Duodenal mucosa (tissue), 2 donors: ENCODE results near the gene SPRY2.

Experiments used
- H3K27ac ChIP-seq: one replicate; pipeline ENCODE4 v1.7.0; 2013; ENCODE audit warnings: low read depth, low read length
- H3K27me3 ChIP-seq, 2 donors: one replicate each; pipeline ENCODE4 v1.7.0; 2013; ENCODE audit warnings: low read length in 2 of 2, control low read depth in 1 of 2; ENCODE audit not compliant: insufficient read depth in 2 of 2, control insufficient read depth in 1 of 2
- H3K36me3 ChIP-seq, 2 donors: one replicate each; pipeline ENCODE4 v1.7.0; 2013; ENCODE audit warnings: low read length in 2 of 2, control low read depth in 1 of 2; ENCODE audit not compliant: insufficient read depth in 2 of 2, control insufficient read depth in 1 of 2
- H3K4me1 ChIP-seq, 2 donors: one replicate each; pipeline ENCODE4 v1.7.0; 2013; ENCODE audit warnings: low read length in 2 of 2, control low read depth in 1 of 2; ENCODE audit not compliant: insufficient read depth in 2 of 2, control insufficient read depth in 1 of 2
- H3K4me3 ChIP-seq, 2 donors: one replicate each; pipeline ENCODE4 v1.7.0; 2013; ENCODE audit warnings: low read length in 2 of 2, low read depth in 1 of 2
- H3K9ac ChIP-seq, 2 donors: one replicate each; pipeline ENCODE4 v1.7.0; 2013; ENCODE audit warnings: low read length in 2 of 2, low read depth in 1 of 2
- H3K9me3 ChIP-seq, 2 donors: one replicate each; pipeline ENCODE4 v1.7.0; 2013; ENCODE audit warnings: low read length in 2 of 2, control low read depth in 1 of 2; ENCODE audit not compliant: control insufficient read depth in 1 of 2

The SPRY2 gene

DNA sequence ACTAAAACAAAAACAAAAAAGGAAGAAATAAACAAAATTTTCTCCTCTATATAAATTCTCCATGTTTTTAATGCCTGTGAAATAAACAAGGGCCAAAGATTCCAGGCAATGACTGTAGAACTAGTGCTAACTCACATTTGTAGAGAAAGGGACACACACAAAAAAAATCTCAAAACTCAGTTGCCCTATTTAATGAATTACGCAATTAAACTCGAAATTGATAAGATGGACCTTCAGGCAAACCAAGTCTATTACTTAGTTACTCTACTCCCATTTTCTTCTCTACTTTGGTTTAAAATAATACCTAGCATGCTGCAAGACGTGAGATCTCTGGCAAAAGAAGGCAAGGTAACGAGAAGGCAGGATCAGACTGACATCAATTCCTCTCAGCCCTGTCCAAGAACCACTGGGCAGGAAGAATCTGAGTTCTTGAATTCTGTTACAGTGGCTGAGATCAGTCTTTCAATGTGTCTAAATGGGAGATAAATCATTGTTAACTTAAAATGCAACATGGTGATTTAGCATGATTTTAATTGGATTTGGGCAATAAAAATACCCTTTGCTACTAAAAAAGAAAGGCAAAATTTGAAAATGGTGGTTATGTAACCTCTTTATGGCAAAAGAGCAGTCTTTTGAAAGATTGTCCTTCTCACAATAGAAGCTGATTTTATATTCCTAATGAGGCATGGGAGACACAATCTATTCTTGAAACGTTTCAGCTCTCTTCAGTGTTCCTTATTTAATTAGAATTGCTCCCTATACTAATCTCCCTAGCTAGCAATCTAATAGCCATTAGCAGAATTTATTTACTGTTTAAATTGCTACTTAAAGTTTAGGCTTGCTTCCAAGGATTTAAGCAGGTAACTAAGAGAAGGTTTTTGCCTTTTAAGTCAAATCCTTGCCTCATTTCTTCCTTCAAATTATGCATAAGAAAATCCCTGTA, 25.9 kb downstream of the SPRY2 start:
- Histone ChIP-seq H3K4me1 (no peaks in the 10 kb centered on the region), H3K4me3 (no peak overlapping the region), H3K9ac (no peak overlapping the region), H3K27ac (no peak overlapping the region), H3K36me3 (no peaks in the 10 kb centered on the region), H3K27me3 (no peaks in the 10 kb centered on the region), H3K9me3 (no peaks in the 10 kb centered on the region)

DNA sequence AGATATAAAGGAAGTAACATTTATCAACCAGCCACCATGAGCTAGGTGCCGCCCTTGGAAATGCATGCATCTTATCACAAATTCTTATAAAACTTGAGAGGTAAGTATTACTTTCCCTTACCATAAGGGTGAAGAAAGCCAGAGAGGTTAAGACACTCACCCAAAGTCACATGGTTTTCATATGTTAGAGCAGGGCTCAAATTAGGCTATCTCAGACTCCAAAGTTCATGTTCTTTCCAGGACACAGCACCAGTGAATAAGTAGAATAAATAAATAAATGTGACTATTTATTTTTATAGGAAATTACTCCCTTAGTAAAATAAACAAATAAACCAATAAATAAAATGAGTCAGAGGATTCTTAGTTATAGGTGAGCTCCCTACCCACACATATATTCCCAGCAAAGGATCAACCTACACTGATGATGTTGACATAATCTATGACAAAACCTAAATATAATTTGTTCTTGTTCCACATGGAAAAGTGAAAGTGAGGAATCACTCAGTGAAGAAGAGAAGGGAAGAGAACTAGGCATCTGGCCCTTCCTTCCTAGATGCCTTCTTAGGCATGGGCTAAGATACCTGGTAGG, 27.2 kb downstream of the SPRY2 start:
- Histone ChIP-seq H3K27me3 (no peaks in the 10 kb centered on the region), H3K27ac (no peak overlapping the region), H3K9me3 (no peaks in the 10 kb centered on the region), H3K36me3 (no peaks in the 10 kb centered on the region), H3K4me1 (no peaks in the 10 kb centered on the region), H3K9ac (no peak overlapping the region), H3K4me3 (no peak overlapping the region)

DNA sequence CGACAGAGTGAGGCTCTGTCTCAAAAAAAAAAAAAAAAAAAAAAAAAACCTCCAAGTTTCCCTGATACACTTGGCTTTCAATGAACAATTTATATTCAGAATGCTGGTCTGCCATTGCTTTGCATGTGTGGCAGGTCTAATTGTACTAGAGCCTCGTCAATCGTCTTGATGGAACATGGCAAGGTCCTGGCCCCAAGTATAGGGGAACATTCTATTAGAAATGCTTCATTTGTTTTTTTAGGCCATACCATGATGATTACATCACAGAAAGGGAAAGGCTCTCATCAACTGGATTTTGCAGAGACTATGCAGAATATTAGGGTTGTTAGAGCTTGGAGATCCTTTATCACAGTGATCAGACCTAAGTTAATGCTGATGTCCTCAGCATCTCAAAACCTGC, 28.0 kb downstream of the SPRY2 start:
- H3K4me1 ChIP-seq: no peaks in the 10 kb centered on the region
- H3K9me3 ChIP-seq: no peaks in the 10 kb centered on the region
- H3K36me3 ChIP-seq: no peaks in the 10 kb centered on the region
- H3K9ac ChIP-seq: no peak overlapping the region
- no peaks in the 10 kb centered on the region for H3K27me3 ChIP-seq
- no peak overlapping the region for H3K27ac ChIP-seq
- H3K4me3 ChIP-seq: no peak overlapping the region

DNA sequence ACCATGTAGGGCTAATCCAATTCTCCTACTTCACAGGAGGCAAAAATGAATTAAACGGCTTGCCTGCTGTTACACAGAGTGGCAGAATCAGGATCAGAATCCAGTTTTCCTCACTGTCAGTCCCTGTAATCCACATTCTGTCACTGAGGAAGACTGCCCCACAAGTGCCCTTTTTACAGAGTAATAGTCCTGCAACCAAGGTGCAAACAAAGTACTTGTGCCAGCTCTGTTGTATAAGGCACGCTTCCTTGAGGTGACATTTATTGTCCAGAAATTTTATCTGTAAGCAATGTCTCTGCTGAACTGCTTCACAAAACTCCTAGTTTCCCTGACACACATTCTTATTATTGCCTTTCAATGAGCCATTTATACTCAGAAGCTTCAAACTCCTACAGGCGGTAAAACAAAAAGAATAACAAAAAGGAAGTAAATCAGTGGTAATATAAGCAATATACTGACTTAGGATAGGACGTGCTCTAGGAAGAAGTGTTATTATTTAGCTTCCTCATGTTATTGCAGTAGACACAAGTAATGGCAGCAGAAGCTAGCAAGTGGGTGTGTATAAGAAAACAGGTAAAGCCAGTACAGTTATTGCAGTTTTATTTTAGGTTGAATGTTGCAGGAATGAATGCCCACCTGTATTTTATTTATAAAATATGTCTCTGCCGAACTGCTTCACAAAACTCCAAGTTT, 28.8 kb downstream of the SPRY2 start:
- Histone ChIP-seq H3K4me1 (no peaks in the 10 kb centered on the region), H3K4me3 (no peak overlapping the region), H3K27ac (no peak overlapping the region), H3K9ac (no peak overlapping the region), H3K36me3 (no peaks in the 10 kb centered on the region), H3K9me3 (no peaks in the 10 kb centered on the region), H3K27me3 (no peaks in the 10 kb centered on the region)

DNA sequence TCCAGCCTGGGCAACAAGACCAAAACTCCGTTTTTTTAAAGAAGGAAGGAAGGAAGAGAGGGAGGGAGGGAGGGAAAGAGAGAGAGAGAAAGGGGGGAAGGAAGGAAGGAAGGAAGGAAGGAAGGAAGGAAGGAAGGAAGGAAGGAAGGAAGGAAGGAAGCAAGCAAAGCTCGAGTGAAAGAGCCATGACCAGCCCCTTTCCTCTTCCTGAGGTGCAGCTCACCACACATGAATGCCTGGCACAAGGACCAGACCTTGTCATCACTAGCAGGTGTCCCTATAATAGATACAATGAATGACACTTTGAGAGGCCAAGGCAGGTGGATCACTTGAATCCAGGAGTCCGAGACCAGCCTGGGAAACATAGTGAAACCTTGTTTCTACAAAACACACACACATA, 31.0 kb downstream of the SPRY2 start:
- no peaks in the 10 kb centered on the region for H3K4me1 ChIP-seq
- H3K27me3 ChIP-seq: no peaks in the 10 kb centered on the region
- no peaks in the 10 kb centered on the region for H3K9me3 ChIP-seq
- H3K36me3 ChIP-seq: no peaks in the 10 kb centered on the region
- H3K4me3 ChIP-seq: no peak overlapping the region
- H3K27ac ChIP-seq: no peak overlapping the region
- no peak overlapping the region for H3K9ac ChIP-seq

DNA sequence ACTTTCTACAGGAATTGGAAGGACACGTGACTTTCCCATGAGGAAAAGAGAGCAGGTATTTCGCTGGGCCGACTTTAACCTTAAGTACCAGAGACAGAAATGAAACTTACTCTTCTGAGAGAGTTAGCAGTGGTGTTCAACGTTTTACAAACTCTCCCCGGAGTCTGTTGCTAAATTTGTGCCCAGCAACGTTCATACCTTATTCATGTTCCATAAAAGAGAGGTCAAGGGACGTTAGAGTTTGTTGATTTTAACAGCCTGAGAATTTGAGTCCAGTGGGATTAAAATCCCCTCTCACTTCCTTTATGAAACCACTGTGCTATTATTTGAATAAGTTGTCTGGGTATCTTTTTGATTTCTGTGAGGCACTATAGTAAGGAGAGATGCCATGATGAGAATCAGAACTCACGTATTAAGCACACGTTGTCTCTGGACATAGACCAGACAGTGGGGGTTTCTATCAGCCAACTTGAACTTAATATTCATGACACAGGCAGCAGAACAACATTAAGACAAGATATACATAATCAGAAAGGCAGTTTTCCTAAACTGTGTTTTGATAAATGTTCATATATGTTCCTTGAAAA, 33.4 kb downstream of the SPRY2 start:
- H3K9me3 ChIP-seq: no peaks in the 10 kb centered on the region
- H3K27me3 ChIP-seq: no peaks in the 10 kb centered on the region
- no peak overlapping the region for H3K27ac ChIP-seq
- no peaks in the 10 kb centered on the region for H3K36me3 ChIP-seq
- H3K4me3 ChIP-seq: no peak overlapping the region
- no peaks in the 10 kb centered on the region for H3K4me1 ChIP-seq
- H3K9ac ChIP-seq: no peak overlapping the region

DNA sequence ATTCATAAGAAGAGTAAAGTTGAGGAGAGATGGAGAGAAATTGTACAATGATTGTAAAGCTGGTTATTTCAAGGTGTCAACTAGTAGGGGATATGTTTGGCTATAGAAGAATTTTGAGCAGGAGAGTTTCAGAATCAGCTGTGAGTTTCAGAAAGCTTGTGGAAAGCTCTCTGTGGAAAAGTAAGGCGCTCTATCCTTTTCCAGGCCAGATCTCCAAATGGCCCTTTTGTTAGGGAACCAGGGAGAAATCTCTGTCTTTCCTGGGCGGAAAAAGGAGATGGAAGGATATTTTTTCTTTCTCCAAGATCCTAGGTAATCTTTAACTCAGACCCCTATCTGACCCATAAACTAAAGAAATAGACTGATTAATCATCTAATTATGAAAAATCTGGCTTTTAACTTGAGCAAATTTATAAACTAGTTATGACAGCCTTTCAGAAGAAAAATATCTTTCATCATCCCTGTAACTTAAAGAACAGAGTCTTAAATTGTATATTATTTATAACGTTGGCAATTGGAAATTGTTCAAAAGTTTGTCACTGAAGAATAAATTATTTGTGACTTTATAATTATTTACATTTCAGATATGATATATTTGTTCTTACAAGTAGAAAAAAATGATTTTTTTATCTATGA, 34.5 kb downstream of the SPRY2 start:
- H3K4me1 ChIP-seq: no peaks in the 10 kb centered on the region
- no peak overlapping the region for H3K9ac ChIP-seq
- no peaks in the 10 kb centered on the region for H3K27me3 ChIP-seq
- H3K4me3 ChIP-seq: no peak overlapping the region
- H3K27ac ChIP-seq: no peak overlapping the region
- no peaks in the 10 kb centered on the region for H3K36me3 ChIP-seq
- no peaks in the 10 kb centered on the region for H3K9me3 ChIP-seq

DNA sequence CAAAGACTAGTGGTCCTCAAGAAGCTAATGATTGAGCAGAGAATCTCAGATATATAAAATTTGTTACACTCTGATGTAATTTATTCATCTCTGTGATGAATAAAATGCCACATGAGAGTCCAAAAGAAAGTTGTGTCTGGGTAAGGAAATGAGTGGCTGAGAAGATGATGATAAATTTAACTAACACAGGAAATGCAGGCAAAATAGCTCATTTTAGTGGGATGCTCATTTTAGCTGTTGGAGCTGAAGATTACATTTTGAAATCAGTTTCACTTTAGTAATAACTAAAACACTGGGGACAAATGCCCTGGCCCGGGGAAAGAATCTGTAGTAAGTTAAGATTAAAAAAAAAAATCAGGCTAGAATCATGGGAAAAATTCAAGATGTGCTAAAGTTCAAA, 35.2 kb downstream of the SPRY2 start:
- Histone ChIP-seq H3K36me3 (no peaks in the 10 kb centered on the region), H3K4me3 (no peak overlapping the region), H3K4me1 (no peaks in the 10 kb centered on the region), H3K27ac (no peak overlapping the region), H3K9me3 (no peaks in the 10 kb centered on the region), H3K9ac (no peak overlapping the region), H3K27me3 (no peaks in the 10 kb centered on the region)

DNA sequence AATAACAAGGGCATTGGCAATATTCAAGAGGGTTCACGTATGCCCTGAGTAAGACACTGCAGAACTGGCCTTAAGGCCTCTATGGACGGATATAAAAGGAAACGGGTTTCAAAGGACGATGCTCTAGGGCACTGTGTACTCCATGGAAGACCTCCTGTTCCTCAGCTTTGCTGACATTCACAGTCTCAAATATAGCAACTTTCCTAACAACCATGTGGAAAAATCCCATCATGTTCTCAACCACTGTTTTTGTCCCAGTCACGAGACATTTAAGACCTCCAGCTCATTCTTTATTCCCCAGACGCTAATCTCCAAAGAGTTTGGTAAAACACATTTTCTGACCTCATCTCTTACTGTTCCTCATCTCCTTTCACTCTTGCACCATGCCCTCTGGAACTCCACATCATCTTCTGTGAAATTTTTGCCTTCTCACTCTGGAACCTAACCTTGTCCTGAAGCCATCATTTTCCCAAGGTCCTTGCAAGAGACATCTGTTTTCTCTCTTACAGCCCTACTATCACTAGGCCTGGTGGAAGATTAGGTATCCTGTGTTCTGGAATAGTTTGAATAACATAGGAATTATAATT, 37.6 kb downstream of the SPRY2 start:
- Histone ChIP-seq H3K36me3 (no peaks in the 10 kb centered on the region), H3K27ac (no peak overlapping the region), H3K4me1 (no peaks in the 10 kb centered on the region), H3K4me3 (no peak overlapping the region), H3K27me3 (no peaks in the 10 kb centered on the region), H3K9ac (no peak overlapping the region), H3K9me3 (no peaks in the 10 kb centered on the region)
